ENCODE data around the gene DNAJC8.
A peak's percentile ranks its signal among the peaks of the same experiment; 100 is the strongest.

DNAJC8 gene

GRCh38 chr1:28156821-28157220, 76.0 kb downstream of the DNAJC8 start:
- H3K27ac ChIP-seq: 0 out of 22 replicates have a peak overlapping the region, but pooled peaks of 1 of the 11 experiments have one; percentile 11
- TF ChIP-seq Cebpa-rat (IDR thresholded peaks at IDR 0.05): no peak

GRCh38 chr1:28155628-28156027, 77.2 kb downstream of the DNAJC8 start:
- H3K27ac ChIP-seq: no peak overlapping the region
- H3K9ac ChIP-seq: no peak overlapping the region
- H3K4me3 ChIP-seq: no peak overlapping the region
- peaks cover 0 to 94% (median 0%) of the 10 kb centered on the region in 11 experiments; a peak in 7 of 22 replicates for H3K36me3 ChIP-seq
- no peak for TF ChIP-seq Cebpa-rat (IDR thresholded peaks at IDR 0.05)
- peak overlapping the region in 3 of 11 experiments; percentile 52 to 64 (median 53); a peak in 5 of 22 replicates for H3K4me2 ChIP-seq
- H3K27me3 ChIP-seq: no peaks in the 10 kb centered on the region
- H3K4me1 ChIP-seq: peaks cover 0 to 91% (median 4%) of the 10 kb centered on the region in 10 experiments; a peak in 11 of 20 replicates
- H3K9me3 ChIP-seq (replicated peaks in 1 of 11): peaks cover 0 to 10% (median 0%) of the 10 kb centered on the region in 11 experiments; a peak in 4 of 22 replicates
- peaks cover 0 to 99% (median 0%) of the 10 kb centered on the region in 11 experiments; a peak in 6 of 22 replicates for H4K20me1 ChIP-seq

More at GRCh38 chr1:28156821-28157220, 76.0 kb downstream of the DNAJC8 start:
- peak overlapping the region in 2 of 11 experiments; percentile 45 to 62; a peak in 5 of 22 replicates for H3K4me2 ChIP-seq
- peak overlapping the region in 1 of 11 experiments; percentile 31; a peak in 1 of 22 replicates for H3K9ac ChIP-seq
- H3K4me3 ChIP-seq: no peak overlapping the region
- H3K36me3 ChIP-seq: peaks cover 0 to 94% (median 0%) of the 10 kb centered on the region in 11 experiments; a peak in 6 of 22 replicates
- no peaks in the 10 kb centered on the region for H3K27me3 ChIP-seq
- peaks cover 0 to 99% (median 0%) of the 10 kb centered on the region in 11 experiments; a peak in 6 of 22 replicates for H4K20me1 ChIP-seq
- H3K9me3 ChIP-seq (replicated peaks in 1 of 11): no peaks in the 10 kb centered on the region
- peaks cover 0 to 99% (median 2%) of the 10 kb centered on the region in 10 experiments; a peak in 11 of 20 replicates for H3K4me1 ChIP-seq

- Histone ChIP-seq H4K20me1 (peaks cover 0 to 99% (median 0%) of the 10 kb centered on the region in 11 experiments; a peak in 6 of 22 replicates), H3K4me2 (peak overlapping the region in 3 of 11 experiments; percentile 51 to 81 (median 53); a peak in 6 of 22 replicates), H3K36me3 (peaks cover 0 to 96% (median 0%) of the 10 kb centered on the region in 11 experiments; a peak in 7 of 22 replicates), H3K27ac (no peak overlapping the region; a peak in 1 of 22 replicates), H3K9ac (no peak overlapping the region), H3K4me1 (peaks cover 0 to 91% (median 4%) of the 10 kb centered on the region in 10 experiments; a peak in 11 of 20 replicates), H3K9me3 (replicated peaks in 1 of 11) (peaks cover 0 to 19% (median 0%) of the 10 kb centered on the region in 11 experiments; a peak in 4 of 22 replicates), H3K27me3 (no peaks in the 10 kb centered on the region), H3K4me3 (no peak overlapping the region)
- no peak for TF ChIP-seq Cebpa-rat (IDR thresholded peaks at IDR 0.05)
Observed at GRCh38 chr1:28154078-28154594, 78.7 kb downstream of the DNAJC8 start.
